HG03280 (cell line): ENCODE measurements around the gene PLB1.
"Not testable (repeated sequence)": the region's sequence is repeated elsewhere in the genome, so short reads cannot be mapped to it uniquely, and the experiment has no call there.

Experiments
- ATAC-seq: cut with Tn5 transposase; IDR thresholded peaks from one replicate; pipeline ENCODE4 v1.9.1; 2021; ENCODE audit warnings: mild to moderate bottlenecking, moderate library complexity; ENCODE audit not compliant: unreplicated experiment

The PLB1 gene

GRCh38 chr2:28662044-28662443 is 166.2 kb downstream of the PLB1 start:
- ATAC-seq: no peak

GRCh38 chr2:28662468-28663181 is 166.8 kb downstream of the PLB1 start:
- no peak for ATAC-seq

- no peak for ATAC-seq
Measured at GRCh38 chr2:28663359-28663758, 167.5 kb downstream of the PLB1 start.

DNA sequence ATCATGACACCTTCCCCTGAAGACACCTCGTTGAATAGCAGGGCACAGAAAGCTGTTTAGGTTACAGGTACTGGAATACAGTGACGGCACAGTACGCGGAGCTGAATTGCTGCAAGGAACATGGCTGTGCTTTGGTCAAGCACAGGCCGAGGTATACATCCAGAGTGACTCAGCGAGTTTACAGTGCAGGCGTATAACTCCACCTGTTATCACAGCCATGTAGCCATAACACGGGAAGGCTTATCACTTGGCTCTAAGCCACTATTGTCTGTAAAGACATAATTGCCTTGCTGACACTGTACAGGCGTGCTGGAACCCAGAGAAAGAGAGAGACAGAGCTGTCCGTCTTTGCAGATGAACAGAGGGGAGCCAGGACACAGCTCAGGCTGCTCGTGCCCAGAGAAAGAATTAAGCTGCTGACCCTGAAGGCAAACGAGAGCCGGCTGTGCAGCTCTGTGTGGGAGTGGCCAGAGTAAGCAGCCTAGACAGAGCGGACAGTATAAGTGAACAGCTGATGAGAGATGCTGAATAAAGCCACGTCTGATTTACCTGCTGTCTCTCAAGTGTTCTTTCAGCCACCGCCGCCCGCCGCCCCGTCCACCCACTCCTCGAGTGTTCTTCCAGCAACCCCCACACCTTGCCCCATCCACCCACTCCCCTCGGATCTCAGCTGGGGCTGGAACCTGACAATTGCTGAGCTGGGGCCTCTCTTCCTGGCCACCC is 168.4 kb downstream of the PLB1 start:
- no peak for ATAC-seq

- ATAC-seq: no peak
Measured at GRCh38 chr2:28665041-28665704, 169.3 kb downstream of the PLB1 start.

- ATAC-seq: not testable (repeated sequence)
Measured at GRCh38 chr2:28665811-28666377, 170.0 kb downstream of the PLB1 start.

DNA sequence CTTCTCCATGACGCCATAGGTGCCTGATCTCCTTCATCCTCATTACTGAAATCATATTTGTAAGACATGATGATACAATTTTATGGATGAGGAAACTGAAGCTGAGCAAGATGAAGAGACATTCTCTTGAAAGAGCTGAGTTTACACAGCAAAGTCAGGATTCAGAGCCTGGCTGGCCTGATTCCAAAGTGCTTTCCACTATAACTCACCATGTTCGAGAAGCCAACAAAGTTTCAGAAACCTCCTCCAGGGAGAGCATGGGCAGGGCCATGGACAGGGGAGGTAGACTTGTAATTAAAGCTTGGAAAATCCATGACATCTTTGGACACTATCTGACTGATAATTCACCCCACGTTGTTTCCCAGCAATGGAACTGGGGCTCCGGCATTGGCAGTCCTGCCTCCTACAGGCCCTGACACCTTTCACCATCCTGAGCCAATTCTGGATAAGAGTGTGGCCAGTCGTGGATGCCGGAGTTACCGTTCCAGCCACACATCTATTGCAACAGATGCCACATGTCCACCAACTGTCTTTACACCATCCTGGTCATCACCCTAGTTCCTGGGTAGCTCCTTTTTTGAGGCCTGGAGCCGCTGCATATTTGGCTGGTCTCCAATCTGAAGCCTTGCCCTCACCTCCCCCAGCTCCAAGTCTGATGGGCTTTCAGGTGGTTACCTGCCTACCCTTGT is 170.8 kb downstream of the PLB1 start:
- no peak for ATAC-seq

DNA sequence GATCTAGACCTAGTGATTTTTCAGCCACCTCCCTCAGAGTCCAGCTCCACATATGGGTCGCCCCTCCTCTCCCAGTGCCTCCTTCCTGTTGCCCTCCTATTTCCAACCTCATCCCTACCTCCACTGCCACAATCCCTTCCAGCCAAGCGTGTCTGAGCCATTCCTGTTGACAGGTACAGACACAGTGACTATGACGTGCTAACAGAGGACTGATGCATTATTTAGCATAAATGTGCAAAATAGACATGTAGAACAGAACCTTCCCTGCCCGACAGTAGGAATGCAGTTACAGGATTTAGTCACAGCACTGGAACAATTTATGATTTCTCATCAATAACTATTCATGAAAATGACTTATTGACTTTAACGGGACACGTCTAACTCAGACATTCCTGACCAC is 171.4 kb downstream of the PLB1 start:
- no peak for ATAC-seq

DNA sequence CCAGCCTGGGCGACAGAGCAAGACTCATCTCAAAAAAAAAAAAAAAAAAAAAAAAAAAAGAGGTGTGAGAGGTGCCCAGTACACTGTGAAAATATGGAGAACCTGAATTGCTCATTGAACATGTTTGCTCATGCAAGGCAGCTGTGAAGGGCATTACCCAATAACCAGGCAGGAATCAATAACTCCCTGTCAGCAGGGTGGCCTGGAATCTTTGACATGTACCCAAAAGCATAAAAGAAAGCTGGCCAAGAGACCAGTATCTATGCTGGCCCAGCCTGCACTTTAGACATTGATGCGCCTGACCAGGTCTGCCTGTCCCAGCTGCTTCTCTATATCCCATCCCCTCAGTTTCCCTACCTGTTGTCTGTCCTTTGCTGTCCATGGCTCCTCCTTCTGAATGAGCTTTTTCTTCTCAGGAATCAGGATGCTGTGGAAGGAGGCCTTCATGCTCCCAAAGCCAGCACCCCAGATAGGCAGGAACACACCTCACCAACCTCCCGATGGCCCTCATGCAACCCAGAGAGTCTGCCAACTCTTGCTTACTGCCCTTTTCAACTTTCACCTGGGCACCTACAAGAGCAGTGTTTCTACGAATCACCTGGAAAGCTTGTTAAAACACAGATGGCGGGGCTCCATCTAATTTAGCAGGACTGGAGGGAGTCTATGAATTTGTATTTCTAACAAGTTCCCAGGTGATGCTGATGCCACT is 172.4 kb downstream of the PLB1 start:
- no peak for ATAC-seq

DNA sequence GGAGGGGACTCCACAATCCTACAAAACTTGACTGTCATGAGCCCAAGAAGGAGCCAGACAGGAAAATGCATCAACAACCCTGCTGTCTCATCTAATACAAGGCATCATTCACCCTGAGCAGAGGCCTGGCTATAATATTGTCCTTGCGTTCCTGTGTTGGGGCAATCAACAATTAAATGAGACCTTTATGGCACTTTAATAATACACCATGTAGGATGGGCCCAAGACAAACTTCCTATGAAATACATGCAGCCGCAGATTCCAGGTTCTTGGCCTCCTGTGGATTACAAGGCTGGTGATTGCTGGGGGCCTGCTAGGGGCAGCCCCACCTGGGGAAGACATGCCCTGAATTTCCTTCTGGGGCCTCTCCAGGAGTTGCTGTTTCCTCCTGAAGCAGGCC is 173.0 kb downstream of the PLB1 start:
- ATAC-seq: no peak

- no peak for ATAC-seq
Measured at GRCh38 chr2:28670856-28671255, 175.0 kb downstream of the PLB1 start.

GRCh38 chr2:28673338-28673737 is 177.5 kb downstream of the PLB1 start:
- ATAC-seq: no peak

GRCh38 chr2:28674062-28674712 is 178.3 kb downstream of the PLB1 start:
- ATAC-seq: no peak

- ATAC-seq: no peak
Measured at GRCh38 chr2:28674713-28675068, 178.8 kb downstream of the PLB1 start.

- ATAC-seq: no peak
Measured at GRCh38 chr2:28676152-28676835, 180.4 kb downstream of the PLB1 start.

GRCh38 chr2:28678175-28678855 is 182.5 kb downstream of the PLB1 start:
- no peak for ATAC-seq

- ATAC-seq: no peak
Measured at GRCh38 chr2:28678944-28679343, 183.1 kb downstream of the PLB1 start.

- no peak for ATAC-seq
Measured at GRCh38 chr2:28680657-28681056, 184.8 kb downstream of the PLB1 start.

- peak; percentile 88 for ATAC-seq
Measured at GRCh38 chr2:28681158-28681571, 185.3 kb downstream of the PLB1 start.
